ENCODE data around the gene DGKI.

DGKI gene

DNA sequence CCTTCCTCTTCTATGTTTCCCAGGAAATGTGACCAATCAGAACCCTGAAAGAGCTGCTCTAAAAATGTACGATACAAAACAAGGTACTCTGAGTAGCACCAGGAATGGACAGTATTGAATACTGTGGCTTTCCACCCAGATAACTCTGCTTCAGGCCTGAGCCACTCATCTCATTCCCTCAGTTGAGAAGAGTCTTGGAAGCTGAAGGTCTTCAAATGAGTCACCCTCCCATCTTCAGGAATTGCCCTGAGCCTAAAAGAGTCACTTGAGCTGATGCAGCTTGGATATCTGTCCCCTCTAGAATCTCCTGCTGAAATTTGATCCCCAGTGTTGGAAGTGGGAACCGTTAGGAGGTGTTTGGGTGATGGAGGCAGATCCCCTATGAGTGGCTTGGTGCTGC, 210.4 kb downstream of the DGKI start:
- DNase-seq: no peak

DNA sequence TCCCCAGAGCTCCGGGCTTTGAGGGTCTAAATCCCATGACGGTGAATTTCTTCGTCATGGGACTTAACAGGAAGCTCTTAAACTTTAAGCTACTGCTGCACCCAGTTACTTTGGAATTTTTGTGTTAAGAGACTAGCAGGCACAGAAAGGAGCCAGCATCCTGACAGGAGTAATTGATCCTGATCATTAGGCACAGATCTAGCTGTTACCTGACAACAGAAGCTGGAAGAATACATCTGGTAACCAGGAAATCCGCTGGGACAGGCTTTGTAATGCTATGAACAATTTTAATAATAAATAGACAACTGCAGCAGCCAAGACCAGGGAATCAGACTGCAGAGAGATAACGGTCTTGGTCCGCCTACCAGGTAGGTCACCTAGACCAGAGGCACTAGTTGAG, 210.9 kb downstream of the DGKI start:
- no peak for DNase-seq

DNA sequence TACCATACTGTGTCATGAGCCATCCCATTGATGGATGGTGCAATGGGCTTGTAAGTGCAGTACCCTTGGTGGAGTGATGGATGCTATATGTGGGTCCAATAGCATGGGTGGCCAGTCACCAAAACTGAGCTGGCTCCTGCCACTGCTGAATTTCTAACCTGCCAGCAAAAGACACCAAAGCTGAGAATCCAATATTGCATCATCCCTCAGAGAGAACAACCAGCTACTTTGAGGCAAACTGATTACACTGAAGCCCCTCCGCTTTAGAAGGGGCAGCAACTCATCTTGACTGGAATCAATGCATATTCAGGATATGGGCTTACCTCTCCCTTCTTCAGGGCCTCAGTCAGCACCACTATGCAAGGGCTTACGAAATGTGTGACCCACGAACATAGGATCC, 211.6 kb downstream of the DGKI start:
- DNase-seq: no peak

DNA sequence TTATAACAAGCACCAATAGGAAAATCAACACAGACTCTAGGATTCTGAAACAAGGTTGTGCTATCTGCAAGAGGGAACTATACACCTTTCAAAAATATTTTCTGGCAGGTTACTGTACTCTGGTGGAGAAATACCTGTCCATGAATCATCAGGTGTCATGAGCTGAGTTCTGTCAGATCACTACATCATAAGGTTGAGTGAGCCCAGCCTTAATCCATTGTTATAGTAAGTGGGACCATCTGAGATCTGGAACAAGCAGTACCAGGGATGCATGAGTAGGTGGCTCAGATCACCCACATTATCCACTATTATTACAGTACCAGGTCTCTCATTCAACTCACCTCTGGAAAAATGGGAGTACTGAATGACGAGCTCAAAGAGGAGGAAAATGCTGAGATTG, 212.4 kb downstream of the DGKI start:
- no peak for DNase-seq

DNA sequence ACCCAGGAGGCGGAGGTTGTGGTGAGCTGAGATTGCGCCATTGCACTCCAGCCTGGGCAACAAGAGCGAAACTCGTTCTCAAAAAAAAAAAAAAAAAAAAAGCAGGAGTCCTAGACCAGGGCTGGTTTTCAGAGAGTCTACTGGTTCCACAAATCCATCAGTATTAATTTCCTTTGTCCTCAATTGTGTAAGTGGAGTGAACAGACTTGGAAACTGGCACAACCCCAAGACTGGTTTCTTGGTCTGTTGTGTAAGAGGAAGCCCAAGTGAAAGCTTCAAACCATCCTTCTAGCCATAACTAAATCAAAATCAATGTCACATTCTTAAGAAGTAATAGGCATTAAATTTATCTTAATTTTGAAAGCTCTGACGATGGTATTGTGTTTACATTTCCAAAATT, 213.6 kb downstream of the DGKI start:
- DNase-seq: peak; percentile 6

DNA sequence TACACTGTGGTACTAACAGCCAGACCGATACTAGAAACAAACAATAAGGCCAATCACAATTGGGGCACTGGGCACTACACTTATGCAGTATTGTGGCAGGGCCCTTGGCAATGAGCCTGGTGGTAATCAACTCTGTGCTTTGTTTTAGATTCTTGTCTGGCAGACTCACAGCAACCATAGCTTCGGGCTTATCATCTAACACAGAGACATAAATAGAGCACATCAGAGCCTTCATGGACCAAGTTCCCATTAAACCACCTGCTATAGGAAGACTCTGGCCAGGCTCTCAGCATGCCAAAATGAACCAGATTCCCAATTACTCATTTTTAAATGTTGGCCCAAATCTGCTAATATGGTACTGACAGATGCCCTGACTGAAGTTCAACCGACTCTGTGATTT, 218.6 kb downstream of the DGKI start:
- no peak for DNase-seq

DNA sequence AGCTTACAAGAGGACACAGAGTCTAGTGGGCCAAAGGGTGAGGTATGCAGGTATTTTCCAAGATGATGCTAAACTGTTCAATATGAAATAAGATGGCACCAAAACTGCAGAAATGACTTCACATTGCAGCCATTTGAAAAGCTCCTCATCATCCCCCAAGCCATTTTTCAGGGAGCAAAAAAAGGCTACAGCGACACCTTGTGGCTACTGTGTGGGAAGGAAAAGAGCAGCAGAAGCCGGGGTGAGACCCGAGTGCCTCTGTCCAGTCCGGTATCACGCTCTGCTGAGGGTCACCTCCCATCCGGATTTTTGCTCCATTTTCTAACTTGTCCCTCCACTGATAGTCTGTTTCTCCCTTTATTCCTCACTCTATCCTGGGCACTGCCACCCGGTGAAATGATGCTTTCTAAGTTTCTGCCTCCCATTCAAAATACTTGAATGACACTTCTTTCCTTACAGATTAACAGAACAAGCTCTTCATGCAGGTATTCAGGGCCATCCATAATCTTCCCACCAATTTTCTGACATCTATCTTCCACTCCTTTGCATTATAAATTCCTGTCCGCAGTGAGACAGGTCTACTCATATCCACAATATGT, 220.2 kb downstream of the DGKI start:
- peak; percentile 66 for DNase-seq

DNA sequence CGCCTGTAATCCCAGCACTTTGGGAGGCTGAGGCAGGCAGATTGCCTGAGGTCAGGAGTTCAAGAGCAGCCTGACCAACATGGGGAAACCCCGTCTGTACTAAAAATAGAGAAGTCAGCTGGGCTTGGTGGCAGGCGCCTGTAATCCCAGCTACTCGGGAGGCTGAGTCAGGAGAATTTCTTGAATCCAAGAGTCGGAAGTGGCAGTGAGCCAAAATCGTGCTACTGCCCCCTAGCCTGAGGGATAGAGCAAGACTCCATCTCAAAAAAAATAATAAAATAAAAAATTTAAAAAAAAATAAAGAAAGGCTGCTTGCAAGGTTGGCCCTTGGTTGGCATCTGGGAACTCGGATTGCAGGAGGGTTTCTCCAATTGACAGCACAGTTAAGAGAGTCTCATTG, 221.6 kb downstream of the DGKI start:
- peak; percentile 8 for DNase-seq

DNA sequence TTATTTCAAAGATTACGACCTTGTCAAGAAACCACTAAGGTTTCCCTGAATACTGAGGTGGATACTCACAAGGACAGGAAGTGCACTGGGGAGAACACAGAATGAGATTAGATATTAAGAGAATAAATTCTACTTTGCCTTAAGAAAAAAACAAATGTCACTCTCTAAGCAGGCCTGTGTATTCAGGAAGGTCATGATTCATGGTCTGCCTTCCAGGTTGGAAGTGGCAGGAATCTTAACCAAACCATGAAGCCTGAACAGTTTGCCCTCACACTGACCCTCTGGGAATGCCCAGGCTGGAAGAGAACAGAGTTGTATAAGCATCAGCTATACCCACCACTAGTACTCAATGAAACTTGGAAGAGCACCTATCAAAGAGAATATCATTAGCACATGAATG, 227.6 kb downstream of the DGKI start:
- DNase-seq: no peak

DNA sequence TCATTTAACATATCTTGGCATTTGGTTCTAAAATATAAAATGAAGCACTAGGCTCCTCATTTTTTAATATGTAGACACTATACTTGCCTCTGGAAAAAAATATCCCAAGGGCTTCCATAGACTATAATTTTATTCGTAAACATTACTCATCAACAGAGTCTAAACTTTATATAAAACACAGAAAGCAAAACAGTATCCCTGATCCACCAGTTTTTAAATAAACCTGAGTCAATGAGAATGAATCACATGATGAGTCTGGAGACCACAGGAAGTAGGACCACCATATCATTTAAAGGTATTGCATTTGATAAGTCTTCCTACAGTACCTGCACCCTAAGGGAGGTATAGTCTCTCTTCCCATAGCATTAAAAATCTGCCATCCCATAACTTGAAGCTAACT, 228.0 kb downstream of the DGKI start:
- no peak for DNase-seq

DNA sequence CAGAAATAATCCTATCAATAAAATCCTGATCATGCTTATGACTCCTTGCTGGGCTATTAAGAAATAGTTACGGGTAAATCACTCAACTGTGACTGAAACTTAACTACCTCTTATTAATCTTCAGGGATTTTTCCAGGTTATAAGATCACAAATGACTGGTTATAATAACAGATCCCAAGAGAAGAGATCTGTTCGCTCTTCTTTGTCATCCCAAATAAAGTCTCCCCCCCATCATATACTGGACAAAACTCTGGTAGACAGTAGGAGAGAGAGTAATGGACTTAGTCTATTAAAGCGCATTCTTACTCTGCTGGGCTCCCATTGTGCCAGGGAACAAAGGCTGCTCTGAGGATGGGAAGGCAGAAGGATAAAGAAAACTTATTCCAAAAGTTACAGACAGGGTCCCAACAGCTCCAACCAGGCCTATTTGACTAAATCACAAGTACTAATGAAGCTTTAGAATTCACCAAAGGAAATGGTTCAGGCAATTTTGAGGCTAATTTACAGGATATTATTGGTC, 233.7 kb downstream of the DGKI start:
- no peak for DNase-seq

DNA sequence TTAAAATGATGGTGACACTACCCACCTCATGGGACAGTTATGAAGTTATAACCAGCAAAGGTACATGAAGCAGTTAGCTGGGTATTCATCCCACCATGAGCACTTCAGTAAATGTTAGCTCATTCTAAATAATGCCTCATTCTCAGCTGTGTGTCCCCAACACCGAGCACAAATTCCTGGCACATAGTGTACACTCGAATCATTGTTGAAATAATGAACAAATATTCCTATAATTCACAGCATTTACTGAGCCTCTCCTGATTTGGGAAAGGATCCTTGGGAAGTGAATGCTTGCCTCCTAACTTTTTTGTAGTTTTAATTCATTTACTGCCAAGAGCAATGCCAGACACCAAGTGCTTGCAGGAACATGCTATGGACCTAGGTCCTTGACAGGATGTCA, 235.2 kb downstream of the DGKI start:
- DNase-seq: no peak

DNA sequence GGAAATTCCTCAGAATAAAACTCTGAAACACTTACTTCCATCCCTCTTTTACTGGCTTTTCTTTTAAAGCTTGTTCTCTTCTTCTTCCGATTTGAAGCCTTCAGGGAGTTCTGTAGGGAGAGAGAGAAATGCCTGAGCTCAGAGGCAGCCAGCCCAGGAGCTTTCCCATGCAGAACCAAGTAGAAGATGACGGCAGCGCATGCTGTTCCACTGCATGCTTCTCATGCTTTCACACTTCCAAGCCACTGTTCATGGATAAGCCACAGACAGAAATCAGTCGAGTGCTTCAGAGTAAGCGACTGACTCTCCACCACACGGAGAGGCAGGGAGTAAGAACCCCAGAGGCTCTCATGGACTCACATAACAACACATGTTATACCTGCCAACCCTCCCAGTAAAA, 237.3 kb downstream of the DGKI start:
- no peak for DNase-seq

DNA sequence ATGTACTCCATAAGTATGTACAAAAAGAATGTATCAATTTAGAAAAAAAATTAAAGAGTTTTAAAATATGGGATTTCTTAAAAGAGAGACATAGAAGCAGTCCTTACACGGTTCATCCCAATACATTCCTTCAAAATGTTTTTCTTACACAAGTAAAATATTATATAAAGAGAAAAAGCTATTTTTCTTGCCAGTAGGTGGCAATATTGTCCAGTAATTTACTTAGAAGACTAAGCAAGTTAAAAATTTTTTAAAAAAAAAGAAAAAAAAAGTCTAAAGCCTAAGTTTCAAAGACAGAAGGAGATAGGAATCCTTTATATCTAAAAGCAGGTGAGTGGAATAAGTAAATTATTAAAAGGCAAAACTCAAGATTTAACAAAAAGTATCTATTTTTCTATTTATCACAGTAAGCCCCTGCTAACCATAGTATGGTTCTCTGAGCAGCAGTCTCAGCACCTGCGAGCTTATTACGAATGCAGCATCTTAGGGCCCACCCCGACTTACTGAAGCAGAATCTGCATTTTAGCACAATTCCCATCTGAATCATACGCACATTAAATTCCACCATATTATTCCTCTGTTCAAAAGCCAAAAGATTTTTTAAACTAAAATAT, 240.6 kb downstream of the DGKI start:
- DNase-seq: peak; percentile 75

DNA sequence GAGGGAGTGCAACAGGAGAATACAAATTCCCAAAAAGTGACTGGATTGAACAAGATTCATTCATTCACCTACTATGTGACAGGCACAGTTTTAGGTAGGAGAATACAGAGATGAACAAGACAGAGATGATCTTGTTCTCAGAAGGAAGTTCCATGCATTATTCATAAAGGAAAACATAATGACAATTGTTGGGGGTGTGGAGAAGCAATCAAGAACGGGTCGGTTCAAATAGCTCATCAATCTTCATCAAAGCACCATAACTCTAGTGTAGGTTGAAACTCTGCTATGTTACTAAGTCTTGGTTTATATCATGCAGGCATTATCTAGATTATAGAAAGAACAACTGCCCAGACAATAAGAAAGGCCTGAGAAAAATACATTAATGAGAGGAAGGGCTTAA, 243.7 kb downstream of the DGKI start:
- DNase-seq: no peak

DNA sequence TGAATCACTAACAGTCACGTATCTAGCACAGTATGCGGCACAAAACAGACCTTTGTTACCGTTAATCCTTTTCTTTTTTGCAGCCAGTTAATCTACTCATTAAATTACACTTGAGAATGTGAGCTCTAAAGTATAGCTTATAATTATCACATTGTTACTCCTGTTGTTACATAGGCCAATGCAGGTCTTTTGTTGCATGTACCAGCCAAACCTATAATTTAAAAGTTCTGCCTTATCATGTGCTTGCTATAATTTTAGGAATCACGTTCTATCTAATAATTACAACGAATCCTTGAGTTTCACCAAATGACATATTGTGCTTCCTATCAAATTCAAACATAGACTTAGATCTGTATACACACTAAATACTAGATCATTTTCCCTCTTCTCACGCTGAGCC, 245.1 kb downstream of the DGKI start:
- DNase-seq: no peak

DNA sequence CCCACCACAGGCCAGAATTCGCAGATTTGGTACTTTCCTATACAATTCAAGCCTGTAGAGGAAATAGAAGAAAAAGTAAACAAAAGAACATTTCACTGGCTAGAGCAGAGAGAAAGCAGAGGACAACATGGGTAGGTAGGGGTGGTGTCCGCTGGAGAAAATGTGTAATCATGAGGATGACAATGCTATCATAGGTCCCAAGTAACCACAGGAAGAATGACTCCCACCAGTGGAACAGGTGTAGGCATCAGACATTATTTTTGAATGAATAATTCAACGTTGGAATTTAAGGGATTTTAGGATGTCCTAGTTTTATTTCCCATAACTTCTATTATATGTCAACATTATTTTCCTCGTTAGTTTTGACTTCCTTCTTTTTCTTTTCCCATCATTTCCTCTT, 248.9 kb downstream of the DGKI start:
- DNase-seq: no peak

DNA sequence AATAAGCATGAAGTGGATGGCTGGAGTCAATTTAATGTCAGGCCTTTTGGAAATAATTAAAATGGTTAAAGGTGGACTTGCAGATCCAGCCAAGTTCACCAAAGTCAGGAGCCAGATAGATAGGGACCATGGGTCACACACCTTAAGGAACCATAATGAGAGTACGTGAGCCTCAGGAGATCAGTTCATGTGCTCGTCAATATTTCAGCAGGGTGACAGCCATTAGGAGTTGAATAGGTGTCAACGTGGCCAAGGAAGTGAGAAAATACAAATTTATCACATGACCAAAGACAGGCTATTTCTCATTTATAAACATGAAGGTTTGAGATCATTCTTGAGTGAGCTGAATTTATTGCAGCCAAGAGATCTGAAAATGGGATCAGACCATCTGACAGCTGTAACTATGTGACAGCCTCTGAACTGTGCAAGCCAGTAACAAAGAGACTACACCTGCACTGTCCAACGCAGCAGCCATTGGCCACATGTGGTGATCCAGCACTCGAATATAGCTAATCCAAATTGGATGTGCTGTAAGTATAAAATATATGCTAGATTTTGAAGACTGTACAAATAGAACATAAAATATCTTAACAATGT, 253.6 kb downstream of the DGKI start:
- DNase-seq: no peak

DNA sequence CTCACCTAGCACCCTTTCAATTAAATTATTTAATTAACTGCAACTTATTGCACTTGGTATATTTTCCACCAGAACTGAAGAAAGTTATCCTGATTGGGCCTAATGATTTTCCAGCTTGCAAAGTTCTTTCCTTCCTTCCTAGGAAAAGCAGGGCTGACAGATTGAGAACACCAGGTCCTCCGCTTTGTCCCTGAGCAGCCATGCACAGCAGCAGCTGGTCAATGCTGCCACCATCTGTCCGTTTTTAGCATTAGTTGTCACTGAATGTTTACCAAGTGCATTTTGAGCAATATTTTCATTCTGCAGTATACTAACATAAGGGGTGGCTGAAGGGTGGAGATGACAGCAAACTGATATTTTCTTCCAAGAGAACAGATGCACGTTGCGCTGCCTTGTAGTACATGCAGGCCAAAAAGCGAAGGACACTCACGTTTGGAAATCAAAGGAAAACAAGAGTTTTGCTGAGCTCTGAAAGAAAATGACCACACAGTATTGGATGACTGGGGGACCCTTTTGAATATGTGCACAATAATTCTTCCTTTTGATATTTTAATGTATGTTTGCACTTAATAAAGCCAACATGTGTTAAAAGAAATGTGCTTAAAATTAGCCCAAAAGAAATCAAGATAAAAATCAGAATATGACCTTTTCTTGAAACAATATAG, 254.4 kb downstream of the DGKI start:
- DNase-seq: peak; percentile 56

DNA sequence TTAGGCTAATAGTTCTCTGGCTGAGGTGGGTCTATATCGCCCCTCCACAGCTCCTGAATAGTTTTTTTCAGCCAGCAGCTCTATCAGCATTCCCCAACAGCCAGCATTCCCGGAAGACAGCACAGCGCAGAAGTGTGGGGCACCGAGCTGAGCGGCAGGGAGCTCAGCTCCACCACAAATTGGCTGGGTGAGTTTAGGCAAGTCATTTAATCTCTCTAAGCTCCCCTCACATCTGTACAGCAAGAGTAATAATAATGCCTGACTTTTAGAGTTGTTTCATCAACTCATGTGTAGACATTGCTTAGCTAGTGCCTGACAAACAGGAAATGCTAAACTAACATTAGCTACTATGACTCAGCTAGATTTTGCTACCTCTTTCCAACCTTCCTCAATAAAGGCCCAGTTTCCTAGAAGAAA, 255.3 kb downstream of the DGKI start:
- peak; percentile 46 for DNase-seq

DNA sequence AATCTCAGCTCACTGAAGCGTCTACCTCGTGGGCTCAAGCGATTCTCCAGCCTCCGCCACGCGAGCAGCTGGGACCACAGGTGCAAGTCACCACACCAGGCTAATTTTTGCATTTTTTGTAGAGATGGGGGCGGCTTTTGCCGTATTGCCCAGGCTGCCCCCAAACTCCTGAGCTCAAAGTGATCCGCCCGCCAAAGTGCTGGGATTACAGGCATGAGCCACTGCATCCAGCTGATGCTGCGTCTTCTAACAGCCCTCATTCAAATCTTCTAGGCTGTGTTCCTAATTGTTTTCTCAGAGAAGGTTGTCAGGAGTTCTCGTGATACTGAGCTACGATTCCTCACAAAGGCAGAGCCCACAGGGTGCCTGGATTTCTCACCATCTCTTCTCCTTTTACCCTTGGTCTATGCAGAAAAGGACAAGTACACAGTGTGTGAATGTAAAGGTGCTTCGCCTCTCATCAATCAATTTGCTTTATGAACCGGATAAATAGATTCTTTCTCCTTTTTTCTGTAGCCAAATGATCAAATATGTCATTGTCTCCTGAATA, 255.9 kb downstream of the DGKI start:
- no peak for DNase-seq

DNA sequence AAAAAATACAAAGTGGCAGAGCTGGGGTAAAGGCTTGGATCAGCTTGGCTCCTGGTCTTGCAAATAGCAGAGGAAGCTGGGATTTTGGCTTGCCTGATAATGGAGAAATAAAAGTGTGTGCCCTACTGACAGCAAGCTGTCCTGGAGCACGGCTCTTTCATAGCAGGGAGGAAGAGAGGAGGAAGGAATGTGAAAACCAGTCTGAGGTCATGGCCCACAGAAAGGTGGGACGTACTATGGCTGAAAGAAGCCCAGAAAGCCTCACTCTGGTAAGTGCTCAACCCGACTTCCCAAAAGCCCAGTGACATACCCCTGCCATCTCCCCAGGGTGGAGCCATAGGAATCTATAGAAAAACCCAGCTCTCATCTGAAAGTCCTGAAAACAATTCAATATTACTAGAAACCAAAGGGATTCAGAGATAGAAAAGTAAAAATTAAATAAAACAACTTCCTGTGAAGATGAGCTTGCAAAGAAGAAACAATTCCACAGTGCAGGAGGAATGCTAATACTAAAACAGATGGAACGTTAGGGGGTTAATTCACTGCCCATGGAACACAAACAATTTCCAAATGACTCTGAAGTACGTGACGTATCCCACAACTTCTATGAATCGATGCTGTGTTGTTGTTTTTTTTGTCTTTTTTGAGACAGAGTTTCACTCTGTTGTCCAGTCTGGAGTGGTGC, 256.6 kb downstream of the DGKI start:
- no peak for DNase-seq

DNA sequence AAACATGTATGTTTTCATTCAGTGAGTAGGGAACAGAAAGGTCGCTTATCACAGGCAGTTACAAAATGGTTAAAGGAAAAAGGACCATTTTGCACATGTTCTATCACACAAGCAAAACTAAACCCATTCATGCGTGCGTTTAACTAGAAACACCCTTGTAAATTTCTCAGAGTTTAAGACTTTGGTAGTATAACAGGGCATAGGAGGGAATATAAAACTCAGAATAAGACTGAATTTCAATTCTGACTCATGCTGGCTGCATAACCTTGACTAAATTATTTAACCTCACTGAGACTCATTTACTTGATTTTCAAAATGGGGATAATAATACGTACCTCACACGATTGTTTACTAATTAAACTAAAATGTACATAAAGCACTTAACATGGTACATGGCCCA, 259.4 kb downstream of the DGKI start:
- DNase-seq: no peak

Data from suppressor macrophage treated with lipopolysaccharide for 4 hours (primary cell).